GM23248 (cell line): ENCODE measurements around the gene ELFN1. TPM values are rescaled to one million over a fixed set of nuclear protein-coding genes. Genes with fewer than 3 reads are reported as not detected.

Experiments
- DNase-seq: peaks from one replicate; pipeline ENCODE4 v3.0.0-alpha.2; 2015
- H2AFZ ChIP-seq: fragments of 200-600 bp; sonication (generic); 2 replicates; pipeline ENCODE4 v1.6.1; 2016; ENCODE audit warnings: antibody characterized with exemption
- H3F3A ChIP-seq: fragments of 200-600 bp; sonication (generic); 2 replicates; pipeline ENCODE4 v1.6.1; 2016; ENCODE audit warnings: mild to moderate bottlenecking, antibody characterized with exemption, mixed run types; ENCODE audit not compliant: insufficient read depth
- H3K27ac ChIP-seq: fragments of 200-600 bp; sonication (generic); 2 replicates; pipeline ENCODE4 v1.5.1; 2016; ENCODE audit warnings: mild to moderate bottlenecking
- H3K27me3 ChIP-seq: fragments of 200-600 bp; sonication (generic); replicated peaks from 2 replicates; pipeline ENCODE4 v1.6.1; 2016; ENCODE audit warnings: mild to moderate bottlenecking; ENCODE audit not compliant: insufficient read depth
- H3K36me3 ChIP-seq: fragments of 200-600 bp; sonication (generic); 2 replicates; pipeline ENCODE4 v1.6.1; 2016; ENCODE audit warnings: low read depth, mild to moderate bottlenecking
- H3K4me1 ChIP-seq: fragments of 200-600 bp; sonication (generic); 2 replicates; pipeline ENCODE4 v1.6.1; 2016; ENCODE audit warnings: mild to moderate bottlenecking; ENCODE audit not compliant: insufficient read depth
- H3K4me2 ChIP-seq: fragments of 200-600 bp; sonication (generic); one replicate; pipeline ENCODE4 v1.6.1; 2016; ENCODE audit warnings: mild to moderate bottlenecking; ENCODE audit not compliant: unreplicated experiment
- H3K4me3 ChIP-seq: fragments of 200-600 bp; sonication (generic); 2 replicates; pipeline ENCODE4 v1.5.1; 2016; ENCODE audit warnings: mild to moderate bottlenecking
- H3K79me2 ChIP-seq: fragments of 200-600 bp; sonication (generic); 2 replicates; pipeline ENCODE4 v1.6.1; 2016; ENCODE audit warnings: mild to moderate bottlenecking; ENCODE audit not compliant: insufficient read depth
- H3K9ac ChIP-seq: fragments of 200-600 bp; sonication (generic); 2 replicates; pipeline ENCODE4 v1.6.1; 2016; ENCODE audit warnings: mild to moderate bottlenecking
- H3K9me2 ChIP-seq: fragments of 200-600 bp; sonication (generic); 2 replicates; pipeline ENCODE4 v1.6.1; 2016; ENCODE audit warnings: mixed run types, mild to moderate bottlenecking, moderate library complexity; ENCODE audit not compliant: insufficient read depth
- H3K9me3 ChIP-seq: fragments of 200-600 bp; sonication (generic); one replicate; pipeline ENCODE4 v1.6.1; 2017; ENCODE audit warnings: low read depth
- H4K20me1 ChIP-seq: fragments of 200-600 bp; sonication (generic); 2 replicates; pipeline ENCODE4 v1.6.0; 2016; ENCODE audit not compliant: insufficient read depth
- EZH2 ChIP-seq: fragments of 200-600 bp; sonication (generic); IDR thresholded peaks from 2 replicates; pipeline ENCODE4 v1.6.1; 2018; ENCODE audit warnings: antibody characterized with exemption, mild to moderate bottlenecking; ENCODE audit not compliant: insufficient read depth, poor library complexity, severe bottlenecking
- EZH2phosphoT487 ChIP-seq: fragments of 200-600 bp; sonication (generic); IDR thresholded peaks from 2 replicates; pipeline ENCODE4 v1.6.1; 2018; ENCODE audit warnings: antibody characterized with exemption, moderate library complexity, mild to moderate bottlenecking, low read depth; ENCODE audit not compliant: insufficient read depth
- WGBS, 2 experiments: methylation state at CpG; one replicate each; pipeline ENCODE4 v1.1.6; 2015 to 2017; ENCODE audit warnings: low lambda C conversion rate in 2 of 2, low coverage in 1 of 2; ENCODE audit errors: missing lambda C conversion rate in 2 of 2; 5-methylcytosine and 5-hydroxymethylcytosine counted together
- in situ Hi-C: fragments of 300-500 bp; cut with MboI; formaldehyde crosslinking; loops from 2 replicates; pipeline ENCODE4 v1.15.0; 2020
- polyA plus RNA-seq: library from polyadenylated mRNA; unstranded; fragments of >200 nt; fragmentation: Nextera tagmentation; extraction: Ambion mirVana; gene quantifications from 2 replicates; pipeline ENCODE4 v1.2.1, GENCODE V29; 2016
- total RNA-seq: library from RNA; depleted of rRNA; stranded (reverse); fragments of >200 nt; shearing (Covaris generic); gene quantifications from 2 replicates; pipeline ENCODE4 v1.2.3, GENCODE V29; 2014

ELFN1 gene
- total and polyA plus RNA-seq, 2 experiments from 2014 or later = 0.13 to 6.2 TPM

GRCh38 chr7:1745576-1746490 lies 75.8 kb downstream of the ELFN1 start:
- Histone ChIP-seq H2AFZ (no peak overlapping the region), H3K4me2 (no peak overlapping the region), H3F3A (no peaks in the 10 kb centered on the region), H3K27me3 (0 out of 2 replicates have a peak, but pooled peaks cover 4% of the 10 kb centered on the region), H4K20me1 (no peaks in the 10 kb centered on the region), H3K4me1 (no peaks in the 10 kb centered on the region), H3K36me3 (no peaks in the 10 kb centered on the region), H3K9me2 (no peaks in the 10 kb centered on the region), H3K9ac (no peak overlapping the region), H3K79me2 (no peaks in the 10 kb centered on the region), H3K27ac (no peak overlapping the region), H3K4me3 (no peak overlapping the region), H3K9me3 (no peaks in the 10 kb centered on the region)
- WGBS, 2 experiments = 92 to 95% methylated on average over 62 to 72 of the region's 72 CpGs
- no peak for DNase-seq
- in situ Hi-C loops = no loop called here
- TF ChIP-seq EZH2phosphoT487 = no peak
- no peak for TF ChIP-seq EZH2

GRCh38 chr7:1746491-1746975 lies 76.5 kb downstream of the ELFN1 start:
- 97 to 99% methylated on average over 20 to 40 of the region's 60 CpGs for WGBS, 2 experiments
- in situ Hi-C loops = no loop called here

GRCh38 chr7:1747004-1747801 lies 77.1 kb downstream of the ELFN1 start:
- Histone ChIP-seq H3K4me1 (no peaks in the 10 kb centered on the region), H2AFZ (no peak overlapping the region), H4K20me1 (no peaks in the 10 kb centered on the region), H3K4me3 (no peak overlapping the region), H3K27me3 (0 out of 2 replicates have a peak, but pooled peaks cover 4% of the 10 kb centered on the region), H3K27ac (no peak overlapping the region), H3K79me2 (no peaks in the 10 kb centered on the region), H3K4me2 (no peak overlapping the region), H3K36me3 (no peaks in the 10 kb centered on the region), H3K9me3 (no peaks in the 10 kb centered on the region), H3K9me2 (no peaks in the 10 kb centered on the region), H3K9ac (no peak overlapping the region), H3F3A (no peaks in the 10 kb centered on the region)
- TF ChIP-seq EZH2 = no peak
- in situ Hi-C loops = no loop called here
- no peak for DNase-seq
- 81% methylated on average over 29 to 38 of the region's 38 CpGs for WGBS, 2 experiments

More at GRCh38 chr7:1746491-1746975, 76.5 kb downstream of the ELFN1 start:
- Histone ChIP-seq H3K4me1 (no peaks in the 10 kb centered on the region), H3K9me2 (no peaks in the 10 kb centered on the region), H4K20me1 (no peaks in the 10 kb centered on the region), H3K9me3 (no peaks in the 10 kb centered on the region), H3K27ac (no peak overlapping the region), H3K4me2 (no peak overlapping the region), H3K4me3 (no peak overlapping the region), H3K36me3 (no peaks in the 10 kb centered on the region), H3K79me2 (no peaks in the 10 kb centered on the region), H3F3A (no peaks in the 10 kb centered on the region), H3K27me3 (0 out of 2 replicates have a peak, but pooled peaks cover 4% of the 10 kb centered on the region), H3K9ac (no peak overlapping the region), H2AFZ (no peak overlapping the region)
- no peak for TF ChIP-seq EZH2phosphoT487
- TF ChIP-seq EZH2 = no peak
- no peak for DNase-seq

DNA sequence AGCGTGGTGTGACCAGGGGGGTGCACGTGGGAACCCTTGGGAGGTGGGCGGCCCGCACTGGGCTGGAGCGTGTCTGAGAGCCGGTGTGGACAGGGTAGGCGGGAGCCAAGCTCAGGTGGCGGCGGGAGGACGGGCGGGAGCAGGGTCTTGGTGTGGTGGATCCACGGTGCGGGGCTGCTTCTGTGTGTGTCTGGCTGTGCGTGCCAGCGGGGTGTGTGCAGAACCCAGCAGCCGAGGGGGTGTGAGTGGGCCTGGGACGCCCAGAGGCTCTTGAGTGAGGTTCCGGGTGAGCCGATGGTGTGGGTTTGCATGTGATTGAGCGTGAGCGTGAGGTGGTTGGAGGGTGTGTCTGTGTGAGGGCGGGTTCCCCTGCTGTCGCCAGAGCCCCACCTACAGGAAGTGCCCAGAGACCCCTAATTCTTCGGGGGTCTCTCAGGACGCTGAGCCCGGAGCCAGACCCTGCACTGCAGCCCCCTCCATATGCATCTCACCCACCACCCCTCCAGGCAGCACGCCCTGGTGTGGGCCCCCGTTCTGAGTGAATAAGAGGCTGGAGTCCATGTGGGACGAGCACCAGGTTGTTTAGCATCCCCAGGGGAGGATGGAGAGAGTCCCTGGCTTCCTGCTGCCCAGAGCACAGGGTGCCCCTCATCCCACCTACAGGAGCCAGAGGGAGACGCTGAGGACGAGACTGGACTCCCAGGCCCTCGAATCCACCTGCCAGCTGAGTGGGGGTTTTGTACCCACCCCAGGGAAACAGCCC lies 78.2 kb downstream of the ELFN1 start:
- 35 to 46% methylated on average over 22 to 32 of the region's 32 CpGs for WGBS, 2 experiments
- Histone ChIP-seq H3K27ac (no peak overlapping the region), H3K9me3 (no peaks in the 10 kb centered on the region), H3K9ac (no peak overlapping the region), H3K36me3 (no peaks in the 10 kb centered on the region), H3K4me3 (no peak overlapping the region), H2AFZ (no peak overlapping the region), H3K9me2 (no peaks in the 10 kb centered on the region), H3F3A (no peaks in the 10 kb centered on the region), H3K4me2 (no peak overlapping the region), H3K27me3 (0 out of 2 replicates have a peak, but pooled peaks cover 4% of the 10 kb centered on the region), H3K79me2 (no peaks in the 10 kb centered on the region), H4K20me1 (no peaks in the 10 kb centered on the region), H3K4me1 (no peaks in the 10 kb centered on the region)
- in situ Hi-C loops = no loop called here
- TF ChIP-seq EZH2 (no peak), EZH2phosphoT487 (no peak)
- peak; percentile 18 for DNase-seq
